ENCODE measurements around the gene CDH4. TPM values are rescaled to one million over a fixed set of nuclear protein-coding genes. Genes with fewer than 3 reads are reported as not detected.

Gene CDH4
- total and polyA plus RNA-seq, 5 donors from 2014 or later = 0.07 to 0.69 (median 0.49) TPM; not detected in 1

DNA sequence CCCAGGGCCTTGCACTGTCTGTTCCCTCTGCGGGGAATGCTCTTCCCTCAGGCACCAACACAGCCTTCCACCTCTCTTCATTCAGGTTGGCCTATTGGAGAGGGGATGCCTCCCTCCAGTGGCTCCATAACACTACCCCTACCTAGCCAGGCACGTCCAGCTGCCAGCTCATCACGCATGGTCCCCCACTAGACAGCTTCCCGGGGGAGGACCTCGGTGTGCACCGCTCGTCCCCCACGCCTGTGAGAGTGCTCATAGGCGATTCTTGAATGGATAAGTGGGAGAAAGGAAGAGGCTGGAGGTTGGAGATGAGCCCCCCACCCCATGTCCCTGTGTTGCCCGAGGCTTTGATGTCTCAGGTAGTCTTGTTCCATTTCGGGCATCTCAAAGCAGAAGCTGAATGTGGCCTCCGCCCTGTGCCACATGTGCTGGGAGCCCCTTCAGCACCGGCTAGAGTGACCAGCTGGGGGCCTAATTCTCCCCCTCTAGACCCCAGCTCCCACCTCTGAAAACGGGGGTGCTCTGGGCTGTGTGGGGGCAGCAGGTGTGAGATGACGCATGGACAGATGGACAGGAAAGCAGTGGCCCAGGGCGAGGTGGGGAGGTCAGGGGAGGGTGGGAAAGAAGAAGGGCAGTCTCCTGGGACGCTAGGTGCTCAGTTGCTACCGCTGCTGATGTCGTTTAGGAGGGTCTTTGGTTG, 480.6 kb downstream of the CDH4 start:
- no peak overlapping the region for H3K27ac ChIP-seq (ENCODE audit: insufficient read depth, low read length, poor library complexity, severe bottlenecking)
- no peaks in the 10 kb centered on the region for H3K9me3 ChIP-seq (ENCODE audit: control insufficient read depth in 2 of 2, low read length in 2 of 2)
- no peak for ATAC-seq (ENCODE audit: low read depth in 2 of 2)
- no peaks in the 10 kb centered on the region for H3K36me3 ChIP-seq (ENCODE audit: control insufficient read depth, insufficient read depth, low read length)
- H3K27ac Mint-ChIP-seq = no peak overlapping the region
- no peaks in the 10 kb centered on the region for H3K27me3 Mint-ChIP-seq
- no peaks in the 10 kb centered on the region for H3K4me1 ChIP-seq (ENCODE audit: control insufficient read depth, insufficient read depth, low read length, poor library complexity, severe bottlenecking)
- no peak overlapping the region for H3K4me3 ChIP-seq (ENCODE audit: low read depth, low read length)
- no peak overlapping the region for H3K4me3 Mint-ChIP-seq
- no peak for DNase-seq
- peaks cover 0 to 1% (median 0%) of the 10 kb centered on the region in 7 donors for H3K9me3 Mint-ChIP-seq
- no peaks in the 10 kb centered on the region for H3K27me3 ChIP-seq (ENCODE audit: control insufficient read depth, insufficient read depth, low read length)
- H3K4me1 Mint-ChIP-seq = no peaks in the 10 kb centered on the region
- no peaks in the 10 kb centered on the region for H3K36me3 Mint-ChIP-seq

DNA sequence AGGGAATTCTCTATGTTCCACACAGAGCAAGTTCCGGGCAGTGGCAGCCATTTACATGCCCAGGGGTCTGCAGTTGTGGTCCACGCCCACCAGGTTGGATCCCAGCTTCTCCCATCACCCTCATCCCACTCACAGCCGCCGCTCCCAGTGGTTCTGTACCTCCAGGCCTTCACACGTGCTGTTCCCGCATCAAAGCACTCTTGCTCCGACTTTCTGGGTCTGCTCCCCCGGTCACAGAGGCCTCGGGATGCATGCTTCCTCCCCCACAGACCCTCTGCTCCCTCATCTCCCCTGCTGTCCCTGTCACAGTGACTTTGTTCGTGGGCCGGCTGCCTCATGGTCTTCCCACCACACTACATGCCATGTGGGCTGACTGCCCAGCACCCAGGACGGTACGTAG, 481.2 kb downstream of the CDH4 start:
- H3K36me3 Mint-ChIP-seq = no peaks in the 10 kb centered on the region
- ATAC-seq (ENCODE audit: low read depth in 2 of 2) (no peak), DNase-seq (no peak)
- H3K9me3 Mint-ChIP-seq = peaks cover 0 to 1% (median 0%) of the 10 kb centered on the region in 7 donors
- Histone ChIP-seq H3K9me3 (ENCODE audit: control insufficient read depth in 2 of 2, low read length in 2 of 2) (no peaks in the 10 kb centered on the region), H3K36me3 (ENCODE audit: control insufficient read depth, insufficient read depth, low read length) (no peaks in the 10 kb centered on the region), H3K27ac (ENCODE audit: insufficient read depth, low read length, poor library complexity, severe bottlenecking) (no peak overlapping the region), H3K27me3 (ENCODE audit: control insufficient read depth, insufficient read depth, low read length) (no peaks in the 10 kb centered on the region), H3K4me1 (ENCODE audit: control insufficient read depth, insufficient read depth, low read length, poor library complexity, severe bottlenecking) (no peaks in the 10 kb centered on the region), H3K4me3 (ENCODE audit: low read depth, low read length) (no peak overlapping the region)
- H3K4me3 Mint-ChIP-seq = no peak overlapping the region
- no peak overlapping the region for H3K27ac Mint-ChIP-seq
- H3K4me1 Mint-ChIP-seq = no peaks in the 10 kb centered on the region
- H3K27me3 Mint-ChIP-seq = no peaks in the 10 kb centered on the region

DNA sequence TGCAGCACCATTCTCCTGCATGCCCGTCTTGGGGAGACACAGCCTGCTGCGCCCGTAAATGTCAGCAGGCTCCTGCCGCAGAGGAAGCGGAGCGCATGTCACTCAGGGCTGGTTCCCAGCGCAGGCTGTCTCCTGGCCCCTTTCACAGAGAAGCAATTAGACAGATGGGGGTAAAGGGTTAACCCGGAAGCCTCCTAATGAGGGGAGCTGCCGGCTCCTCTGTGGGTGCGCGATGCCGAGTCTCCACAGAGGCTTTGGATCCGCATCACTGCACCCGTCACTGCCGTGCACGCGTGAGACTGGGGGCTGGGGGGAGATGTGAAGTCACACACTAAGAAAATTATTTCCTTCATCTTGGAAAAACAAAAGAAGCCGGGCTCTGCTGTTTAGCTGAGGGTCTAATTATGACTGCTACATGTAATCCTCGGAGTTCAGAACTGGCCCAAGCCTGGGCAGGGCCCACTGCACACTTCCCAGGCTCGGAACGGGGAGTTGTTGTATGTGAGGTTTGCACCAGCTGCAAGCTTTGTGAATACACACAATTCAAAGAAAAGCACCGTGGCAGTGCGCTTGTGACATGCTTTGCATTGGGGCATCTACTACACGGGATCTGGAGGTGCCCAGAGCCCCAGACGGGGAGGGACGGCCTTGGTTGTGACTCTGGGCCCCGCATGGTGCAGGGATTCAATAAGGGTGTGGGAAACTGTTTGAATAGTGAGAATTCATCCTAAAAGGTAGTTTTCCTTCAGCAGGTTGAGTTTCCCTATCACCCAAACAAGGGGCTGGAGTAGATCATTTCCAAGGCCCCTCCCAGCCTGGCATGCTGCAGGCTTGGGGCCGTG, 482.1 kb downstream of the CDH4 start:
- Histone ChIP-seq H3K27ac (ENCODE audit: insufficient read depth, low read length, poor library complexity, severe bottlenecking) (no peak overlapping the region), H3K4me1 (ENCODE audit: control insufficient read depth, insufficient read depth, low read length, poor library complexity, severe bottlenecking) (no peaks in the 10 kb centered on the region), H3K4me3 (ENCODE audit: low read depth, low read length) (no peak overlapping the region), H3K36me3 (ENCODE audit: control insufficient read depth, insufficient read depth, low read length) (no peaks in the 10 kb centered on the region), H3K9me3 (ENCODE audit: control insufficient read depth in 2 of 2, low read length in 2 of 2) (no peaks in the 10 kb centered on the region), H3K27me3 (ENCODE audit: control insufficient read depth, insufficient read depth, low read length) (no peaks in the 10 kb centered on the region)
- no peak for ATAC-seq (ENCODE audit: low read depth in 2 of 2)
- H3K9me3 Mint-ChIP-seq = peaks cover 0 to 1% (median 0%) of the 10 kb centered on the region in 7 donors
- no peak overlapping the region for H3K4me3 Mint-ChIP-seq
- H3K4me1 Mint-ChIP-seq = no peaks in the 10 kb centered on the region
- H3K36me3 Mint-ChIP-seq = no peaks in the 10 kb centered on the region
- H3K27ac Mint-ChIP-seq = no peak overlapping the region
- no peaks in the 10 kb centered on the region for H3K27me3 Mint-ChIP-seq
- no peak for DNase-seq

DNA sequence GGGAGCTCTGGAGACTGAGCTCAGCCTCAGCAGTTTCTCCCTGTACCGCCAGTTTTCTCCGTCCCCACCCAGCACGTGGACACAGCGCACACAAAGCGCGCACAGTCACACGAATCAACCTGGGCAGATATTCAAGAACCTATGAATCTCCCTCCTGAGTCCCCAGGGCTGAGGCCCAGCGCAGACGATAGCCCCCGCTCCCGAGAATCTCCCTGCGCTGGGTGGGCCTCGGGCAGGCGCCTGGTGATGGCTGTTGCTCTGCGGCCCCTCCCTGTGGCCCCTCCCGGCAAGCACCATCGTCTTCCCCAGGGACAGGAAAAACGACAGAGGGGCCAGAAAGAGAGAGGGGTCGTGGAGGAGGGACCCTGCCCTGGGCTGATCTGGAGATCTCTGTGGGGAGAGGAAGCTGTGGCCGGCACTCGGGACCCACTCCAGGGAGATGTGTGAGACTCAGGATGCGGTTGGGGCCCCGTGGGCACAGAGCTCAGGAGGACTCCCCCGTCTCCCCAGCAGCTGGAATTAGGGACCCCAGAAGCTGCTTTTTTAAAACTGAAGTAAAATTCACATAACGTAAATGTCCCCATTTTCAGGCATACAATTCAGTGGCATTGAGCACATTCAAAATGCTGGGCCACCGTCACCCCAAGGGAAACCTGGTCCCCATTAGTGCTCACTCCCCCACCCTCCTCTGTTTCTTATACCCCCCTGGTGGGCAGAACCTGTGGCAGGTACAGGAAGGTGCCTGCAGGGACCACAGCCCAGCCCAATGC, 482.9 kb downstream of the CDH4 start:
- H3K4me1 ChIP-seq (ENCODE audit: control insufficient read depth, insufficient read depth, low read length, poor library complexity, severe bottlenecking) = no peaks in the 10 kb centered on the region
- no peaks in the 10 kb centered on the region for H3K36me3 ChIP-seq (ENCODE audit: control insufficient read depth, insufficient read depth, low read length)
- no peaks in the 10 kb centered on the region for H3K9me3 ChIP-seq (ENCODE audit: control insufficient read depth in 2 of 2, low read length in 2 of 2)
- no peak for ATAC-seq (ENCODE audit: low read depth in 2 of 2)
- no peaks in the 10 kb centered on the region for H3K27me3 Mint-ChIP-seq
- H3K36me3 Mint-ChIP-seq = no peaks in the 10 kb centered on the region
- no peak overlapping the region for H3K4me3 ChIP-seq (ENCODE audit: low read depth, low read length)
- no peaks in the 10 kb centered on the region for H3K27me3 ChIP-seq (ENCODE audit: control insufficient read depth, insufficient read depth, low read length)
- H3K4me3 Mint-ChIP-seq = no peak overlapping the region
- peaks cover 0 to 1% (median 0%) of the 10 kb centered on the region in 7 donors for H3K9me3 Mint-ChIP-seq
- no peak overlapping the region for H3K27ac Mint-ChIP-seq
- H3K4me1 Mint-ChIP-seq = no peaks in the 10 kb centered on the region
- H3K27ac ChIP-seq (ENCODE audit: insufficient read depth, low read length, poor library complexity, severe bottlenecking) = no peak overlapping the region
- no peak for DNase-seq

DNA sequence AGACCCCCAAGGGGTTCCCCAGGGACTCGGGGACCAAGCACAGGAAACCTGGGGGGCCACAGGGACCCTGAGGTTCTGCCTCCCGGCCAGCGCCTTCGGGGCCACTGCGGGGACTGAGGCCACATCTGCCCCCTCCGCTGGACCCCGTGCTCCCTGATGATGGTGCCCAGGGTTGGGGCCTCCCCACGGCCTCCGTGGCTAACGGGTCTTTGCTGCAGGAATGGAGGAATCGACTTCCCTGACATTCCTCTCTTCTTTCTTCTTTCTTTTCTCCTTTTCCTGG, 483.4 kb downstream of the CDH4 start:
- no peak for ATAC-seq (ENCODE audit: low read depth in 2 of 2)
- Histone ChIP-seq H3K4me1 (ENCODE audit: control insufficient read depth, insufficient read depth, low read length, poor library complexity, severe bottlenecking) (no peaks in the 10 kb centered on the region), H3K36me3 (ENCODE audit: control insufficient read depth, insufficient read depth, low read length) (no peaks in the 10 kb centered on the region), H3K27me3 (ENCODE audit: control insufficient read depth, insufficient read depth, low read length) (no peaks in the 10 kb centered on the region), H3K4me3 (ENCODE audit: low read depth, low read length) (no peak overlapping the region), H3K9me3 (ENCODE audit: control insufficient read depth in 2 of 2, low read length in 2 of 2) (no peaks in the 10 kb centered on the region), H3K27ac (ENCODE audit: insufficient read depth, low read length, poor library complexity, severe bottlenecking) (no peak overlapping the region)
- Mint-ChIP-seq H3K9me3 (peaks cover 0 to 1% (median 0%) of the 10 kb centered on the region in 7 donors), H3K36me3 (no peaks in the 10 kb centered on the region), H3K27ac (no peak overlapping the region), H3K4me3 (no peak overlapping the region), H3K4me1 (no peaks in the 10 kb centered on the region), H3K27me3 (no peaks in the 10 kb centered on the region)
- no peak for DNase-seq

DNA sequence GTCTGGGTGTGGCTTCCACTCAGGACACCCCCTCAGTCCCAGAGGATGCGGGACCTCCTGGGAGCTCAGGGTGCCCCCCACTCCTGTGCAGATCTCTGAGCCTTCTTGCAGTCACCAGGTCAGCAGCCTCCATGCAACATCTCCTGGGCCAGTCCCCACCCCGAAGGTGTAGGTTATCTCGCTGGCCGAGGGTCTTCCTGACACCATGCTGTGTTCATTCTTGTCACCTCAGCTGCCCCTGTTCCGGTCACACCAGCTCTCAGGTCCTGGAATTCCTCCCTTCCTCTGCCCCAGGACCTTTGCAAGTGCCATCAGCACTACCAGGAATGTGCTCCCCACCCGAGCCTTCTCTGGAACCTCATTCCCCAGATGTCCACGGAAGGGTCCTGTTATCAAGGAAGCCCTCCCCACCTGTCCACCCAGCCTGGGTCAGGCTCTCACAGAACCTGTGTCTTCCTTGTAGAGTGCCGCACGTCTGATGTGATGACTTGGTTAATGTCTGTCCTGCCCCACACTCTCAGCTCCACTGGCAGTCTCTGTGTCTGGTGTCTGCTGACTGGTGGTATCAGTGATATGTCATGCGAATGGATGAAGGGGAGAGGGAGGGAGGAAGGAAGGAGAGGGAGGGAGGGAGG, 484.1 kb downstream of the CDH4 start:
- no peaks in the 10 kb centered on the region for H3K4me1 ChIP-seq (ENCODE audit: control insufficient read depth, insufficient read depth, low read length, poor library complexity, severe bottlenecking)
- Mint-ChIP-seq H3K9me3 (peaks cover 0 to 1% (median 0%) of the 10 kb centered on the region in 7 donors), H3K4me1 (no peaks in the 10 kb centered on the region), H3K36me3 (no peaks in the 10 kb centered on the region), H3K27me3 (no peaks in the 10 kb centered on the region), H3K27ac (no peak overlapping the region), H3K4me3 (no peak overlapping the region)
- H3K9me3 ChIP-seq (ENCODE audit: control insufficient read depth in 2 of 2, low read length in 2 of 2) = no peaks in the 10 kb centered on the region
- H3K27ac ChIP-seq (ENCODE audit: insufficient read depth, low read length, poor library complexity, severe bottlenecking) = no peak overlapping the region
- H3K4me3 ChIP-seq (ENCODE audit: low read depth, low read length) = no peak overlapping the region
- ATAC-seq (ENCODE audit: low read depth in 2 of 2) (no peak), DNase-seq (no peak)
- H3K27me3 ChIP-seq (ENCODE audit: control insufficient read depth, insufficient read depth, low read length) = no peaks in the 10 kb centered on the region
- H3K36me3 ChIP-seq (ENCODE audit: control insufficient read depth, insufficient read depth, low read length) = no peaks in the 10 kb centered on the region

DNA sequence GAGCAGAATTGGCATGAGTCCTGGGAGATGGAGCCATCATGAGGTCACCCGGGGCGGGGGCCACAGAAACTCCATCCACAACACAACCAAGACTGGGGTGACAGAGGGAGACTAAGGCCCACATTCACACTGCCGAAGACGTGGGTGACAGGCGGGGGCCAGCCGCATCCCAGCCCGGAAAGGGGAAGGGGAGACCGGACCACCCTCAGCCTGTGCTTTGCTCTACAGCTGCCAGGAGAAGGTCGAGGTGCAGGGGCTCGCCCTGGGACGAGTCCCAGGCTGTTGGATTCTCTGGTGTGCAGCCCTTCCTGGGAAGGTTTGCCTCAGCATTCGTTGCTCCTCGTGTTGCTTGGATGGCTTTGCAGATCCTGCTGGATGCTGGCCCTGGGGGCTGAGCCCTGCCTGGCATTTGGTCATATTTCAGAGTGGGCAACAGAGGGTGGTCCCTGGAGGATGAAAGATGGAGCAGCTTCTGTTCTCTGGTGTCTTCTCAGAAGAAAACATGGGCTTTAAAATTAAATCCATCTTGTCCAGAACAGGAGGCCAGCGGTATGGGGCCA, 484.8 kb downstream of the CDH4 start:
- H3K36me3 Mint-ChIP-seq = no peaks in the 10 kb centered on the region
- Histone ChIP-seq H3K27me3 (ENCODE audit: control insufficient read depth, insufficient read depth, low read length) (no peaks in the 10 kb centered on the region), H3K27ac (ENCODE audit: insufficient read depth, low read length, poor library complexity, severe bottlenecking) (no peak overlapping the region), H3K36me3 (ENCODE audit: control insufficient read depth, insufficient read depth, low read length) (no peaks in the 10 kb centered on the region), H3K4me1 (ENCODE audit: control insufficient read depth, insufficient read depth, low read length, poor library complexity, severe bottlenecking) (no peaks in the 10 kb centered on the region), H3K4me3 (ENCODE audit: low read depth, low read length) (no peak overlapping the region), H3K9me3 (ENCODE audit: control insufficient read depth in 2 of 2, low read length in 2 of 2) (no peaks in the 10 kb centered on the region)
- H3K4me1 Mint-ChIP-seq = no peaks in the 10 kb centered on the region
- no peaks in the 10 kb centered on the region for H3K27me3 Mint-ChIP-seq
- no peak for ATAC-seq (ENCODE audit: low read depth in 2 of 2)
- no peak for DNase-seq
- peaks cover 0 to 1% (median 0%) of the 10 kb centered on the region in 7 donors for H3K9me3 Mint-ChIP-seq
- H3K4me3 Mint-ChIP-seq = no peak overlapping the region
- H3K27ac Mint-ChIP-seq = no peak overlapping the region

Data from CD4-positive, CD25-positive, alpha-beta regulatory T cell (primary cell).